Neural progenitor cell (in vitro differentiated cells): Measurements from ENCODE around the gene GLT8D2.

Source experiments
- EZH2 ChIP-seq: fragments of 200-600 bp; sonication (generic); IDR thresholded peaks from 2 replicates; pipeline ENCODE4 v1.6.1; 2017; ENCODE audit warnings: antibody characterized with exemption, mild to moderate bottlenecking, moderate library complexity
- TF ChIP-seq, protein P1 (sequence below): fragments of 200-600 bp; sonication (generic); IDR thresholded peaks from 2 replicates; pipeline ENCODE4 v1.5.1; 2017; ENCODE audit warnings: antibody characterized with exemption, mild to moderate bottlenecking

GRCh38 chr12:103956509-103957027, 93.4 kb downstream of the GLT8D2 start:
- TF ChIP-seq EZH2, result no peak
- TF ChIP-seq, protein P1, sequence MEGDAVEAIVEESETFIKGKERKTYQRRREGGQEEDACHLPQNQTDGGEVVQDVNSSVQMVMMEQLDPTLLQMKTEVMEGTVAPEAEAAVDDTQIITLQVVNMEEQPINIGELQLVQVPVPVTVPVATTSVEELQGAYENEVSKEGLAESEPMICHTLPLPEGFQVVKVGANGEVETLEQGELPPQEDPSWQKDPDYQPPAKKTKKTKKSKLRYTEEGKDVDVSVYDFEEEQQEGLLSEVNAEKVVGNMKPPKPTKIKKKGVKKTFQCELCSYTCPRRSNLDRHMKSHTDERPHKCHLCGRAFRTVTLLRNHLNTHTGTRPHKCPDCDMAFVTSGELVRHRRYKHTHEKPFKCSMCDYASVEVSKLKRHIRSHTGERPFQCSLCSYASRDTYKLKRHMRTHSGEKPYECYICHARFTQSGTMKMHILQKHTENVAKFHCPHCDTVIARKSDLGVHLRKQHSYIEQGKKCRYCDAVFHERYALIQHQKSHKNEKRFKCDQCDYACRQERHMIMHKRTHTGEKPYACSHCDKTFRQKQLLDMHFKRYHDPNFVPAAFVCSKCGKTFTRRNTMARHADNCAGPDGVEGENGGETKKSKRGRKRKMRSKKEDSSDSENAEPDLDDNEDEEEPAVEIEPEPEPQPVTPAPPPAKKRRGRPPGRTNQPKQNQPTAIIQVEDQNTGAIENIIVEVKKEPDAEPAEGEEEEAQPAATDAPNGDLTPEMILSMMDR, result no peak
